Esophagus muscularis mucosa (tissue), 3 donors: Measurements from ENCODE around the gene PEG3.

Experiments used
- EP300 ChIP-seq: sonication (generic); formaldehyde crosslinking; IDR thresholded peaks from one replicate; pipeline ENCODE4 v1.6.1; 2017; ENCODE audit warnings: antibody characterized with exemption
- TF ChIP-seq, protein P1 (sequence below), 3 experiments: fragments of 200-600 bp in 2 of 3; fragments of 450-650 bp in 1 of 3; sonication (generic) in 2 of 3; IDR thresholded peaks; one replicate each; pipeline ENCODE4 v1.5.1; 2017 to 2019; ENCODE audit warnings: antibody characterized with exemption in 3 of 3, mild to moderate bottlenecking in 2 of 3, moderate library complexity in 1 of 3

DNA sequence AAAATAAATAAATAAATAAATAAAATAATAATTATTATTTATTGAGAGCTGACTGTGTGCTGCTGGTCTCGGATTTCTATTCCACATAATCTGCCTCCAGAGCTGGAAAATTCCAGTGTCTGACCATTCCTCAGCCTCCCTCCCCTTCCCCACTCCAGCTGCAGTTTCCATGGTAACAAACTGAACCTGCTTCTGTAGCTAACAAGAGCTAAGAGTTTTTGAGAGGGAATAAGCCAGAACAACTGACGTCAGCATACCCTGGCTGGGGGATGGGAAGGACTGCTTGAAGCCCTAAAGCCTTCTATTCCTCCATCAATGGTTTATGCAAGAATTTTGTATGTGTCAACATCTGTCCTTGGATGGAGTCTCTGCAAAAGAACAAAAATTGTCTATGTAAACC, 26.0 kb upstream of the PEG3 start:
- TF ChIP-seq, protein P1, sequence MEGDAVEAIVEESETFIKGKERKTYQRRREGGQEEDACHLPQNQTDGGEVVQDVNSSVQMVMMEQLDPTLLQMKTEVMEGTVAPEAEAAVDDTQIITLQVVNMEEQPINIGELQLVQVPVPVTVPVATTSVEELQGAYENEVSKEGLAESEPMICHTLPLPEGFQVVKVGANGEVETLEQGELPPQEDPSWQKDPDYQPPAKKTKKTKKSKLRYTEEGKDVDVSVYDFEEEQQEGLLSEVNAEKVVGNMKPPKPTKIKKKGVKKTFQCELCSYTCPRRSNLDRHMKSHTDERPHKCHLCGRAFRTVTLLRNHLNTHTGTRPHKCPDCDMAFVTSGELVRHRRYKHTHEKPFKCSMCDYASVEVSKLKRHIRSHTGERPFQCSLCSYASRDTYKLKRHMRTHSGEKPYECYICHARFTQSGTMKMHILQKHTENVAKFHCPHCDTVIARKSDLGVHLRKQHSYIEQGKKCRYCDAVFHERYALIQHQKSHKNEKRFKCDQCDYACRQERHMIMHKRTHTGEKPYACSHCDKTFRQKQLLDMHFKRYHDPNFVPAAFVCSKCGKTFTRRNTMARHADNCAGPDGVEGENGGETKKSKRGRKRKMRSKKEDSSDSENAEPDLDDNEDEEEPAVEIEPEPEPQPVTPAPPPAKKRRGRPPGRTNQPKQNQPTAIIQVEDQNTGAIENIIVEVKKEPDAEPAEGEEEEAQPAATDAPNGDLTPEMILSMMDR (IDR thresholded peaks at IDR 0.05), result no peak
- TF ChIP-seq EP300, result no peak
